ENCODE measurements around the gene THOP1.

Gene THOP1

GRCh38 chr19:2856457-2857050 is 71.3 kb downstream of the THOP1 start:
- peak; percentile 9 for DNase-seq

DNA sequence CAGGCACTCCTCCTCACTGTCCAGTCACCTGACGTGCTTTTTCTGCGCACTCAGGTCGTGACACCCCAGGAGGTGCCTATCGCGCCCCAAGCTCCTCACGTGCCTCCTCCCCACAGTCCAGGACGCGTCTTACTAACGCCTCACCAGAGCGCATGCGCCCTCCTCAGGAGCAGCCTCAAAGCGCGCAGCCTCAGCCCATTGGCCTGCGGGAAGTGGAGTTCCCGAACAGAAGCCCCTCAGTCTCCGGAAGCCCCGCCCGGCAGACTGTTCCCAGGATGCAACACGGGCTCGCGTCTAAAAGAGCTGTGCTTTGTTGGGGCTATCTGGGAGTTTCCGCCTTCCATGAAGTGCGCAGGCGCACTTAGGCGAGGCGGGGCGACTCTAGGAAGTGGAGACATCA is 73.6 kb downstream of the THOP1 start:
- no peak for DNase-seq

DNA sequence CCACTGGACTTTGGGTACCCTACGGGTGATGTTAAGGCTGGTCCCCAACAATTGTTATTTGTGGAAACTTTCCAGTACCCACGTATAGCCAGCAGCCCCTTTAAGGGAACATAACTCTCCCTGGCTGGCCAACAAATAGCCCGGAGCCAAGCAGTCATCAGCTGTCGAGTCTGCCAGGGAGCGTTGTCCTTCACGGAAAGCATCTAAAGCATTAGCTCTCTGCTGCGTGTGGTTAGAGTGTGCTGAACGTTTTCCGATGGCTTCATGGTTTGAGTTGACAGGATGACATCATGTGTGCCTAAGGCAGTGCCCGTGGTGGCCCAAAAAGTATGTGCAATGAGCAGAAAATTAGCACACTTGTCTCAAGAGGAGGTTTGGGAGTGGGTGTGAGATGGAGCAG is 78.5 kb downstream of the THOP1 start:
- DNase-seq: no peak

Measured in OCI-M1 (cell line).